Prostate gland (tissue), 2 donors: ENCODE measurements around the gene DNAAF5.

Experiments used
- POLR2A ChIP-seq: fragments of 450-650 bp; IDR thresholded peaks from one replicate; pipeline ENCODE4 v1.6.1; 2016; ENCODE audit warnings: antibody characterized with exemption, mild to moderate bottlenecking
- POLR2AphosphoS5 ChIP-seq: sonication (generic); formaldehyde crosslinking; IDR thresholded peaks from one replicate; pipeline ENCODE4 v1.6.1; 2017; ENCODE audit warnings: antibody characterized with exemption
- TF ChIP-seq, protein P1 (sequence below), 4 experiments: fragments of 200-600 bp in 2 of 4; fragments of 450-650 bp in 2 of 4; sonication (generic) in 2 of 4; IDR thresholded peaks; 1 replicate in 3 of 4; 2 replicates in 1 of 4; pipeline ENCODE4 v1.5.1; 2016 to 2019; ENCODE audit warnings: antibody characterized with exemption in 4 of 4, mild to moderate bottlenecking in 2 of 4, moderate library complexity in 2 of 4

DNA sequence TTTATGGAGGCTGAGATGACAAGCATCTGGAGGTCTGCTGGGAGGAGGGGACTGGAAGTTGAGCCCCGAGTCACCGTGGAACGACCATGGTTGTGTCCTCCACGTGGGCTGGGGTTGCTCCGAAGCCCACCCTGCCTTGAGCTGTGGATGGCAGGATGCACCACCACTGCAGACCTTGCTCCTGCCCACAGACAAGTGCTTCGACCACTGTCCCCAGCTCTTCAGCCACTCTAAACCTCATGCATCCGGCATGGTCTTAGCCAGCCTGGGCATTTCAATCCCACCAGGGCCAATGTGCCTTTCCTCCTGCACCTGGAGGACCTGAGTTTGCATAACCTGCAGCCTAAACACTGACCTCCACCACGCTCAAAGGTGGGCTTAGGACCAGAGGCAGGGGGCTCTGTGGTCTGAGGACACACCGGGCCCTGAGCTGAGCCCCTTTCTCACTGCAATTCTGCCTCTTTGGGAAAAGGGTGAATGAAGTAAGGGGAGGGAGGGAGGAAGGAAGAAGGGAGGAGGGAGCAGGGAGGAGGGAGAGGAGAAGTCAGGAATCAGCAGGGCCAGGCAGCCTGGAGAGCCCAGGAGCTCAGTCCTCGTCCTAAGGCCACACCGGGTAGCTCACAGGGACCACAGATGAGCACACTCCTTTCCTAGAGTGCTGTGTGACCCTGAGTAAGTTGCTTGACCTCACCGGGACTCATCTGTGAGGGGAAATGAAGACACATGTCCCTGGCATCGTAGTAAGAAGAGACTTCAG is 44.8 kb upstream of the DNAAF5 start:
- TF ChIP-seq, protein P1, sequence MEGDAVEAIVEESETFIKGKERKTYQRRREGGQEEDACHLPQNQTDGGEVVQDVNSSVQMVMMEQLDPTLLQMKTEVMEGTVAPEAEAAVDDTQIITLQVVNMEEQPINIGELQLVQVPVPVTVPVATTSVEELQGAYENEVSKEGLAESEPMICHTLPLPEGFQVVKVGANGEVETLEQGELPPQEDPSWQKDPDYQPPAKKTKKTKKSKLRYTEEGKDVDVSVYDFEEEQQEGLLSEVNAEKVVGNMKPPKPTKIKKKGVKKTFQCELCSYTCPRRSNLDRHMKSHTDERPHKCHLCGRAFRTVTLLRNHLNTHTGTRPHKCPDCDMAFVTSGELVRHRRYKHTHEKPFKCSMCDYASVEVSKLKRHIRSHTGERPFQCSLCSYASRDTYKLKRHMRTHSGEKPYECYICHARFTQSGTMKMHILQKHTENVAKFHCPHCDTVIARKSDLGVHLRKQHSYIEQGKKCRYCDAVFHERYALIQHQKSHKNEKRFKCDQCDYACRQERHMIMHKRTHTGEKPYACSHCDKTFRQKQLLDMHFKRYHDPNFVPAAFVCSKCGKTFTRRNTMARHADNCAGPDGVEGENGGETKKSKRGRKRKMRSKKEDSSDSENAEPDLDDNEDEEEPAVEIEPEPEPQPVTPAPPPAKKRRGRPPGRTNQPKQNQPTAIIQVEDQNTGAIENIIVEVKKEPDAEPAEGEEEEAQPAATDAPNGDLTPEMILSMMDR (IDR thresholded peaks at IDR 0.05): no peak
- TF ChIP-seq POLR2AphosphoS5: no peak
- TF ChIP-seq POLR2A: no peak
